GM12892 (cell line): ENCODE measurements around the gene EPHB6.

Experiments used
- POLR2A ChIP-seq: IDR thresholded peaks from 2 replicates; pipeline ENCODE4 v1.6.1; 2011; ENCODE audit warnings: low read depth, low read length, control low read depth
- POLR2AphosphoS5 ChIP-seq: IDR thresholded peaks from 2 replicates; pipeline ENCODE4 v1.6.1; 2011; ENCODE audit warnings: low read depth, low read length, control low read depth

DNA sequence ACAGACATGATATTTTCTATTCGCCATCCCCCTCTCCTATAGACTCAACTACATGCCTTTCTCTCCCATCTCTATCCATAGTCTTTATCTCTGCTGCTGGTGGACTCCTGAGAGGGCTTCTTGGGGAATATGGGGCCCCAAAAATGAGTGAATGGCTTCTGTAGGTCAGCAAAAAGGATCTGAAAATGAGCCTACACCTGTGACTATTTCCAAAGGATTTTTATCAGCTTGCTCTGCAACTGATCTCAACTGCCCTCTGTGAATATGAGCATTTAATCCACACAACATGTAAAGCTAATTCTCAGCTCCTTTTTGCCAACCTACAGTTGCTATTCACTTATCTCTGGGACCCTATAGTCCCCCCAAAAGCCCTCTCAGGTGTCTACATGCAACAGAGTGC, 47.9 kb upstream of the EPHB6 start:
- TF ChIP-seq POLR2AphosphoS5, result no peak
- no peak for TF ChIP-seq POLR2A
